IMR-90 (cell line): ENCODE results near the gene AFG1L. TPM values are rescaled to one million over a fixed set of nuclear protein-coding genes. Genes with fewer than 3 reads are reported as not detected.

Experiments
- ATAC-seq: fragments of 200-7000 bp; cut with Tn5 transposase; 2 replicates; pipeline ENCODE4 v1.9.1; 2020; ENCODE audit warnings: low read depth, mild to moderate bottlenecking, moderate library complexity
- BruUV-seq: library from RNA; stranded (reverse); fragments of 400-500 nt; replicated peaks from 2 replicates; lab custom pipeline; 2021; lab: Mats Ljungman, UMichigan
- CTCF ChIA-PET: fragments of 300-600 bp; formaldehyde crosslinking; extraction: SDS; loops from one replicate; lab custom pipeline; 2021; ENCODE audit warnings: antibody characterized with exemption; lab: Yijun Ruan, JAX
- POLR2A ChIA-PET: fragments of 300-600 bp; sonication (Branson Sonifier 250); formaldehyde crosslinking; loops from one replicate; lab custom pipeline; 2022; ENCODE audit warnings: antibody characterized with exemption; ENCODE audit not compliant: unreplicated experiment; lab: Charles Lee
- DNase-seq: peaks from one replicate; pipeline ENCODE4 v3.0.0; 2013
- H2AFZ ChIP-seq: replicated peaks from 2 replicates; pipeline ENCODE3; 2013; ENCODE audit warnings: low read length, mild to moderate bottlenecking; ENCODE audit not compliant: poor library complexity
- H2AK5ac ChIP-seq: 2 replicates; pipeline ENCODE4 v1.6.1; 2013; ENCODE audit warnings: low read depth, low read length, inconsistent platforms
- H2AK9ac ChIP-seq: replicated peaks from 2 replicates; pipeline ENCODE3; 2013; ENCODE audit warnings: mild to moderate bottlenecking, low read depth, low read length, moderate library complexity; ENCODE audit not compliant: poor library complexity
- H2BK120ac ChIP-seq: 2 replicates; pipeline ENCODE4 v1.6.1; 2013; ENCODE audit warnings: low read depth, low read length, inconsistent platforms
- H2BK15ac ChIP-seq: 3 replicates; pipeline ENCODE4 v1.6.1; 2013; ENCODE audit warnings: low read depth, low read length, inconsistent platforms
- H2BK20ac ChIP-seq: 2 replicates; pipeline ENCODE4 v1.6.1; 2013; ENCODE audit warnings: low read depth, mild to moderate bottlenecking, inconsistent platforms, low read length, moderate library complexity
- H2BK5ac ChIP-seq: 2 replicates; pipeline ENCODE4 v1.6.1; 2013; ENCODE audit warnings: mild to moderate bottlenecking, low read depth, low read length, inconsistent platforms; ENCODE audit not compliant: poor library complexity, severe bottlenecking
- H3K14ac ChIP-seq: replicated peaks from 2 replicates; pipeline ENCODE4 v1.6.1; 2013; ENCODE audit warnings: low read depth, low read length, inconsistent platforms
- H3K18ac ChIP-seq: 2 replicates; pipeline ENCODE4 v1.6.1; 2013; ENCODE audit warnings: low read depth, low read length, control low read depth
- H3K23ac ChIP-seq: 2 replicates; pipeline ENCODE4 v1.6.1; 2013; ENCODE audit warnings: low read depth, low read length, inconsistent platforms
- H3K27ac ChIP-seq: 2 replicates; pipeline ENCODE4 v1.5.1; 2013; ENCODE audit warnings: mild to moderate bottlenecking, control low read depth, low read length; ENCODE audit not compliant: insufficient read depth
- H3K27me3 ChIP-seq: 2 replicates; pipeline ENCODE4 v1.6.1; 2013; ENCODE audit warnings: low read length; ENCODE audit not compliant: control insufficient read depth, insufficient read depth
- H3K36me3 ChIP-seq: 2 replicates; pipeline ENCODE4 v1.6.1; 2013; ENCODE audit warnings: low read length, mixed read lengths; ENCODE audit not compliant: control insufficient read depth, insufficient read depth
- H3K4ac ChIP-seq: 2 replicates; pipeline ENCODE4 v1.6.1; 2013; ENCODE audit warnings: low read depth, low read length, inconsistent platforms
- H3K4me1 ChIP-seq: 2 replicates; pipeline ENCODE4 v1.6.1; 2013; ENCODE audit warnings: low read length, mixed read lengths; ENCODE audit not compliant: control insufficient read depth, insufficient read depth
- H3K4me2 ChIP-seq: 2 replicates; pipeline ENCODE4 v1.6.1; 2013; ENCODE audit warnings: low read depth, mild to moderate bottlenecking, control low read depth, low read length, moderate library complexity
- H3K4me3 ChIP-seq: 2 replicates; pipeline ENCODE4 v1.5.1; 2013; ENCODE audit warnings: low read depth, mild to moderate bottlenecking, control low read depth, low read length, moderate library complexity; ENCODE audit not compliant: insufficient read depth
- H3K56ac ChIP-seq: 2 replicates; pipeline ENCODE4 v1.6.1; 2013; ENCODE audit warnings: low read length, inconsistent platforms; ENCODE audit not compliant: insufficient read depth; ENCODE audit errors: extremely low read depth
- H3K79me1 ChIP-seq, 2 experiments: 2 replicates each; pipeline ENCODE4 v1.6.1; 2013; ENCODE audit warnings: low read length in 2 of 2, inconsistent platforms in 1 of 2, low read depth in 1 of 2
- H3K9ac ChIP-seq: 2 replicates; pipeline ENCODE4 v1.6.1; 2013; ENCODE audit warnings: low read depth, low read length, control low read depth
- H3K9me1 ChIP-seq: 2 replicates; pipeline ENCODE4 v1.6.1; 2013; ENCODE audit warnings: low read length, inconsistent platforms; ENCODE audit not compliant: insufficient read depth
- H3K9me3 ChIP-seq: 2 replicates; pipeline ENCODE4 v1.6.1; 2013; ENCODE audit warnings: low read length; ENCODE audit not compliant: control insufficient read depth, insufficient read depth
- H4K20me1 ChIP-seq: 2 replicates; pipeline ENCODE4 v1.6.1; 2013; ENCODE audit warnings: low read length, inconsistent platforms; ENCODE audit not compliant: insufficient read depth
- H4K5ac ChIP-seq: 2 replicates; pipeline ENCODE4 v1.6.1; 2013; ENCODE audit warnings: mild to moderate bottlenecking, low read depth, low read length, control low read depth
- H4K8ac ChIP-seq, 2 experiments: 2 replicates each; pipeline ENCODE4 v1.6.1; 2013; ENCODE audit warnings: low read depth in 2 of 2, low read length in 2 of 2, control low read depth in 1 of 2, inconsistent platforms in 1 of 2
- H4K91ac ChIP-seq: 2 replicates; pipeline ENCODE4 v1.6.1; 2013; ENCODE audit warnings: low read depth, low read length, inconsistent platforms; ENCODE audit not compliant: insufficient read depth
- BHLHE40 ChIP-seq: fragments of 150-350 bp; IDR thresholded peaks from 2 replicates; pipeline ENCODE4 v1.6.1; 2016; ENCODE audit warnings: mild to moderate bottlenecking, low read depth, low read length
- CEBPB ChIP-seq: IDR thresholded peaks from 2 replicates; pipeline ENCODE4 v1.6.1; 2012; ENCODE audit warnings: low read depth, low read length, improper control_type of control experiment
- CHD1 ChIP-seq: IDR thresholded peaks from 2 replicates; pipeline ENCODE4 v1.6.1; 2012; ENCODE audit warnings: low read depth, low read length, improper control_type of control experiment
- MXI1 ChIP-seq: IDR thresholded peaks from 2 replicates; pipeline ENCODE4 v1.6.1; 2012; ENCODE audit warnings: low read depth, mild to moderate bottlenecking, low read length, moderate library complexity, borderline replicate concordance
- NFE2L2 ChIP-seq: fragments of 150-350 bp; IDR thresholded peaks from 2 replicates; pipeline ENCODE4 v1.6.1; 2016; ENCODE audit warnings: low read depth, mild to moderate bottlenecking, low read length
- POLR2A ChIP-seq: IDR thresholded peaks from 2 replicates; pipeline ENCODE4 v1.6.1; 2012; ENCODE audit warnings: mild to moderate bottlenecking, low read depth, low read length
- RCOR1 ChIP-seq: IDR thresholded peaks from 2 replicates; pipeline ENCODE4 v1.6.1; 2012; ENCODE audit warnings: mild to moderate bottlenecking, low read length, improper control_type of control experiment; ENCODE audit not compliant: insufficient replicate concordance
- RFX5 ChIP-seq: IDR thresholded peaks from 2 replicates; pipeline ENCODE4 v1.8.0; 2012; ENCODE audit warnings: low read depth, mild to moderate bottlenecking, low read length, moderate library complexity
- SMC3 ChIP-seq: fragments of 150-350 bp; IDR thresholded peaks from 2 replicates; pipeline ENCODE4 v1.6.1; 2016; ENCODE audit warnings: low read depth, mild to moderate bottlenecking, antibody characterized with exemption, low read length, moderate library complexity
- WGBS, 2 experiments: methylation state at CpG; one replicate each; pipeline versions ENCODE4 v1.1.5 to v1.1.7; 2013; ENCODE audit warnings: missing lambda C conversion rate in 2 of 2; ENCODE audit not compliant: insufficient read length in 1 of 2; ENCODE audit errors: extremely low coverage in 2 of 2; 5-methylcytosine and 5-hydroxymethylcytosine counted together
- dilution Hi-C: fragments of 300-500 bp; cut with HindIII; formaldehyde crosslinking; loops from one replicate; pipeline ENCODE4 v1.14.3; 2018; ENCODE audit warnings: low sequenced_read_pairs; ENCODE audit not compliant: unreplicated experiment
- in situ Hi-C: fragments of 300-500 bp; cut with MboI; formaldehyde crosslinking; loops from 3 replicates; pipeline ENCODE4 v1.14.3; 2019; ENCODE audit warnings: low sequenced_read_pairs, inconsistent platforms, mixed read lengths
- intact Hi-C: fragments of 100-400 bp; cut with micrococcal nuclease; formaldehyde crosslinking; loops from 2 replicates; pipeline ENCODE4 v1.10.0; 2022
- polyA plus RNA-seq, 3 experiments: library from polyadenylated mRNA; depleted of rRNA; stranded (reverse); fragments of >200 nt; gene quantifications; 2 replicates each; pipeline ENCODE4 v1.2.3, GENCODE V29; 2012; ENCODE audit warnings: low replicate concordance in 1 of 3
- total RNA-seq: library from RNA; depleted of rRNA; stranded (reverse); fragments of >200 nt; gene quantifications from 2 replicates; pipeline ENCODE4 v1.2.3, GENCODE V29; 2012
- TF ChIP-seq, protein P1 (sequence below): fragments of 150-350 bp; IDR thresholded peaks from 2 replicates; pipeline ENCODE4 v1.6.1; 2016; ENCODE audit warnings: low read depth, mild to moderate bottlenecking, low read length, moderate library complexity, borderline replicate concordance
- TF ChIP-seq, protein P2 (sequence below): fragments of 150-350 bp; IDR thresholded peaks from 2 replicates; pipeline ENCODE4 v1.6.1; 2017; ENCODE audit warnings: mild to moderate bottlenecking, antibody characterized with exemption, low read length, low read depth
- TF ChIP-seq, protein P3 (sequence below): conservative IDR thresholded peaks from 2 replicates; pipeline ENCODE4 v1.5.1; 2012; ENCODE audit warnings: mild to moderate bottlenecking, low read depth, low read length, improper control_type of control experiment

AFG1L gene
- total and polyA plus RNA-seq, 2 of the 4 experiments (the other 2 are of a cell fraction), result 1.0 to 2.0 TPM

DNA sequence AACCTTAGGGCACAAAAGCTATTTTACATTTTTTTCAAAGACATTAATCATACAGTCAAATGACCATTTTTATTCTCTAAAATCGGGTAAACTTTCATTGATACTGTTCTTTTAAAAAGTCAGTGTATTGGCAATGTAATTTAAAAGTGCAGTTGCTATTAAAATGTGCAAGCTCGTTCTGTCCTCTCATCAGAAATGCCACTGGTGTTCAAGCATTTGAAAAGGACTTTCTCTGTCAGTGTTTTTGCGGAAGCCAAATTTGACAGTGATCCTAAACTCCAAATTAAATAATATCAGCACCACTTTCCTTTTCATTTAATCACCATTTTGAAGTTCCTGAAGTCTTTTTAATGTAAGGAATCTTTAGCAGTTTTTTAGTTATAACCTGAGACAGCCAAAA, 69.6 kb downstream of the AFG1L start:
- no peak overlapping the region for H3K56ac ChIP-seq
- no peak overlapping the region for H4K8ac ChIP-seq
- no peak overlapping the region for H2BK5ac ChIP-seq
- no peak overlapping the region for H4K91ac ChIP-seq
- H2AK9ac ChIP-seq, result no peak overlapping the region
- H3K9ac ChIP-seq, result no peak overlapping the region
- H3K23ac ChIP-seq, result no peak overlapping the region
- no peak overlapping the region for H2AFZ ChIP-seq
- H3K27me3 ChIP-seq, result no peaks in the 10 kb centered on the region
- H2BK120ac ChIP-seq, result no peak overlapping the region
- dilution Hi-C loops, result no loop called here
- no peak overlapping the region for H4K5ac ChIP-seq
- intact Hi-C loops, result no loop called here
- no peaks in the 10 kb centered on the region for H4K20me1 ChIP-seq
- no peak overlapping the region for H2BK20ac ChIP-seq
- 0 out of 2 replicates have a peak, but pooled peaks cover 4% of the 10 kb centered on the region for H3K9me1 ChIP-seq
- no peaks in the 10 kb centered on the region for H3K36me3 ChIP-seq
- WGBS, 2 experiments, result no CpG with 5 or more reads among the region's 3 CpGs
- in situ Hi-C loops, result no loop called here
- no peak overlapping the region for H3K4me2 ChIP-seq
- no peak overlapping the region for H2AK5ac ChIP-seq
- no peaks in the 10 kb centered on the region for H3K9me3 ChIP-seq
- no TSS peak for BruUV-seq
- H3K4me1 ChIP-seq, result no peaks in the 10 kb centered on the region
- H2BK15ac ChIP-seq, result no peak overlapping the region
- H3K18ac ChIP-seq, result no peak overlapping the region
- DNase-seq (no peak), ATAC-seq (no peak)
- no peak overlapping the region for H3K4me3 ChIP-seq
- POLR2A ChIA-PET, result no interaction called here
- H3K14ac ChIP-seq, result no peak overlapping the region
- CTCF ChIA-PET, result no interaction called here
- no peak overlapping the region for H3K4ac ChIP-seq
- TF ChIP-seq RCOR1, result no peak
- TF ChIP-seq NFE2L2, result no peak
- TF ChIP-seq, protein P1, sequence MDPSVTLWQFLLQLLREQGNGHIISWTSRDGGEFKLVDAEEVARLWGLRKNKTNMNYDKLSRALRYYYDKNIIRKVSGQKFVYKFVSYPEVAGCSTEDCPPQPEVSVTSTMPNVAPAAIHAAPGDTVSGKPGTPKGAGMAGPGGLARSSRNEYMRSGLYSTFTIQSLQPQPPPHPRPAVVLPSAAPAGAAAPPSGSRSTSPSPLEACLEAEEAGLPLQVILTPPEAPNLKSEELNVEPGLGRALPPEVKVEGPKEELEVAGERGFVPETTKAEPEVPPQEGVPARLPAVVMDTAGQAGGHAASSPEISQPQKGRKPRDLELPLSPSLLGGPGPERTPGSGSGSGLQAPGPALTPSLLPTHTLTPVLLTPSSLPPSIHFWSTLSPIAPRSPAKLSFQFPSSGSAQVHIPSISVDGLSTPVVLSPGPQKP, result no peak
- no peak for TF ChIP-seq CEBPB
- TF ChIP-seq, protein P2, sequence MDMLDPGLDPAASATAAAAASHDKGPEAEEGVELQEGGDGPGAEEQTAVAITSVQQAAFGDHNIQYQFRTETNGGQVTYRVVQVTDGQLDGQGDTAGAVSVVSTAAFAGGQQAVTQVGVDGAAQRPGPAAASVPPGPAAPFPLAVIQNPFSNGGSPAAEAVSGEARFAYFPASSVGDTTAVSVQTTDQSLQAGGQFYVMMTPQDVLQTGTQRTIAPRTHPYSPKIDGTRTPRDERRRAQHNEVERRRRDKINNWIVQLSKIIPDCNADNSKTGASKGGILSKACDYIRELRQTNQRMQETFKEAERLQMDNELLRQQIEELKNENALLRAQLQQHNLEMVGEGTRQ, result no peak
- no peak for TF ChIP-seq CHD1
- no peak for TF ChIP-seq MXI1
- no peak for TF ChIP-seq BHLHE40
- TF ChIP-seq, protein P3, sequence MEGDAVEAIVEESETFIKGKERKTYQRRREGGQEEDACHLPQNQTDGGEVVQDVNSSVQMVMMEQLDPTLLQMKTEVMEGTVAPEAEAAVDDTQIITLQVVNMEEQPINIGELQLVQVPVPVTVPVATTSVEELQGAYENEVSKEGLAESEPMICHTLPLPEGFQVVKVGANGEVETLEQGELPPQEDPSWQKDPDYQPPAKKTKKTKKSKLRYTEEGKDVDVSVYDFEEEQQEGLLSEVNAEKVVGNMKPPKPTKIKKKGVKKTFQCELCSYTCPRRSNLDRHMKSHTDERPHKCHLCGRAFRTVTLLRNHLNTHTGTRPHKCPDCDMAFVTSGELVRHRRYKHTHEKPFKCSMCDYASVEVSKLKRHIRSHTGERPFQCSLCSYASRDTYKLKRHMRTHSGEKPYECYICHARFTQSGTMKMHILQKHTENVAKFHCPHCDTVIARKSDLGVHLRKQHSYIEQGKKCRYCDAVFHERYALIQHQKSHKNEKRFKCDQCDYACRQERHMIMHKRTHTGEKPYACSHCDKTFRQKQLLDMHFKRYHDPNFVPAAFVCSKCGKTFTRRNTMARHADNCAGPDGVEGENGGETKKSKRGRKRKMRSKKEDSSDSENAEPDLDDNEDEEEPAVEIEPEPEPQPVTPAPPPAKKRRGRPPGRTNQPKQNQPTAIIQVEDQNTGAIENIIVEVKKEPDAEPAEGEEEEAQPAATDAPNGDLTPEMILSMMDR, result no peak
- TF ChIP-seq SMC3, result no peak
- no peak for TF ChIP-seq POLR2A
- TF ChIP-seq RFX5, result no peak
- H3K79me1 ChIP-seq, result no peaks in the 10 kb centered on the region
- H3K27ac ChIP-seq, result no peak overlapping the region
